ENCODE results near the gene PHLDB3.

PHLDB3 gene

DNA sequence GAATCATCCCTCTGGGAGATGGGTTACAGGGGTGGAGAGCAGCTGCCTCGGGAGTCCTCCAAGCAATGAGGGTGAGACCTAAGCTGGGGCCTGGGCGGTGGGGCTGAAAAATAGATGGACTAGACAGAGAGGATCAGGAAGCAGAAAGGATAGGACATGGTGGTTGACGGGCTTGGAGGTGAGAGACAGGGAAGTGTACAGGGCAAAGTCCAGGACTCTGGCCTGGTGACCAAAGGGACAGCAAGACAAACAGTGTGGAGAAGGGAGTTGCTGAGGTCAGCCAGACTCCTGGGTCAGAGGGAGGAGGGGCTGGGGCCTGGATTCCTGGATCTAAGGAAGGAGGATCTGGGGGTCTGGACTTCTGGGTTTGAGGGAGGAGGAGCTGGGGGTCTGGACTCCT lies 5.5 kb downstream of the PHLDB3 start:
- no peak for DNase-seq (ENCODE audit: low spot score)

DNA sequence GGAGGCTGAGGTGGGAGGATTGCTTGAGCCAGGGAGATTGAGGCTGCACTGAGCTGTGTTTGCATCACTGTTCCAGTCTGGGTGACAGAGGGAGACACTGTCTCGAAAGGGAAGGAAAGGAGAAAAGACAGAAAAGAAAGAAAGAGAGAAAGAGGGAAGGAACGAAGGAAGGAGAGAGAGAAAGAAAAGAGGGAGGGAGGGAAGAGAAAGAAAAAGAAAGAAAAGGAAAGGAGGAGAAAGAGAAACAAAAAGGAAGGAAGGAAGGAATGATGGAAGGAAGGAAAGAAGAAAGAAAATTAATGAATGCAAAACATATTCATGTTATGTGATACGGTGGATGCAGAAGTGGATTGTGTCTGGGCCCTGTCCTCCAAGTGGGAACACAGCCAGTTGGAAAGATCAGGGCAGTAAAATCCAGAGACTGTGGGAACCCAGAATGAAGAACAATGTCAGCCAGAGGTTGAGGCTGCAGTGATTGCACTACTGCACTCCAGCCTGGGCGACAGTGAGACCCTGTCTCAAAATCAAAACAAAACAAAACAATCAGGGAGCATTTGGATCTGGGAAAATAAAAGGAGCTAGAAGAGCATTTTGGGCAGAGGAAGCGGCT lies 6.2 kb downstream of the PHLDB3 start:
- no peak for DNase-seq (ENCODE audit: low spot score)

DNA sequence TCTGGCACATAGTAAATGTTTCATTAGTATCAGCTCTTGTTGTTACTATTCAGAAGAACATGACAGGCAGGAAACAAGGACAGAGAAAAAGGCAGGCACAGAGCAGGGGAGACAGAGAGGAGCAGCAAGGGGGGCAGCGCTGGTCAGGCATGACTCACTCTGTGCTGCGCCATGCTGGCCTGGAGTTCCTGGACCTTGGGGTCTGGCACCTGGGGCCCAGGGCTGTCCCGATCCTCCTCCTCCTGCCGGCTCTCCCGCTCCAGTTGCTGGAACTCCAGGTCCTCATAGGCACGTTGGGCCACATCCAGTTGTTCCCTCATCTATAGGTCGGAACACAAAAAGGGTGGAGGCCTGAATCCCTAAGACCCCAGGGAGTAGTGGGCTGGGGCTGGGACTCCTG lies 7.6 kb downstream of the PHLDB3 start:
- DNase-seq (ENCODE audit: low spot score): no peak

DNA sequence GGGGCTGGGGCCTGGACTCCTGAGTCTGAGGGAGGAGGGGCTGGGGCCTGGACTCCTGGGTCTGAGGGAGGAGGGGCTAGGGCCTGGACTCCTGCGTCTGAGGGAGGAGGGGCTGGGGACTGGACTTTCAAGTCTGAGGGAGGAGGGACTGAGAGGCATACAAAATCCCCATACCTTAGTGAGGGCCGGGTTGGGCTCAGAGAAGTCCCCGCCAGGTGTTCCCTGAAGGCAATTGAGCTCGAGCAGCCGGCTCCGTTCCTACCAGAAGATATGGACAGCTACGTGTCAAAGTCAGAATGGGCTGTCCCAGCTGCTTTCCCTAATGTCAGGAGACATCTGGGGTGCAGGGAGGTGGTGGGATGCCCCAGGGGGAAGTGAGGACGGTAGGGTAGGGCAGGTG lies 9.5 kb downstream of the PHLDB3 start:
- DNase-seq (ENCODE audit: low spot score): no peak

DNA sequence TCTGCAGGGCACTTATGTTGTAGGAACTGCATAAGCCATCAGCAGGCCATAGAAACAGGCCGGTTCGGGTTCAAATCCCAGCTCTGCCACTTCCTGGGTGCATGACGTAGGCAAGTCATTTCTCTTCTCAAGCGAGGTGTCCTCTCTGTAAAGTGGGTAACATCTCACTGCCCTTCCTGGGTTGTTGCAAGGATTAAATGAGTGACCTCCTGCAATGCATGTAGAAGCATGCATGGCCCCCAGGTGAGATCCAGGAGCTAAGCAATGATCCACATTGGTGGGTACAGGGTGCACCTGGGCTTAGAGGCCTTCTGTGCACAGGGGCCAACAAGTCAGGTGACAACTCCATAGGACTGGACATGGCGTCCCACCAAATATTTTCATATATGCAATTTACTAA lies 13.8 kb downstream of the PHLDB3 start:
- DNase-seq (ENCODE audit: low spot score): no peak

DNA sequence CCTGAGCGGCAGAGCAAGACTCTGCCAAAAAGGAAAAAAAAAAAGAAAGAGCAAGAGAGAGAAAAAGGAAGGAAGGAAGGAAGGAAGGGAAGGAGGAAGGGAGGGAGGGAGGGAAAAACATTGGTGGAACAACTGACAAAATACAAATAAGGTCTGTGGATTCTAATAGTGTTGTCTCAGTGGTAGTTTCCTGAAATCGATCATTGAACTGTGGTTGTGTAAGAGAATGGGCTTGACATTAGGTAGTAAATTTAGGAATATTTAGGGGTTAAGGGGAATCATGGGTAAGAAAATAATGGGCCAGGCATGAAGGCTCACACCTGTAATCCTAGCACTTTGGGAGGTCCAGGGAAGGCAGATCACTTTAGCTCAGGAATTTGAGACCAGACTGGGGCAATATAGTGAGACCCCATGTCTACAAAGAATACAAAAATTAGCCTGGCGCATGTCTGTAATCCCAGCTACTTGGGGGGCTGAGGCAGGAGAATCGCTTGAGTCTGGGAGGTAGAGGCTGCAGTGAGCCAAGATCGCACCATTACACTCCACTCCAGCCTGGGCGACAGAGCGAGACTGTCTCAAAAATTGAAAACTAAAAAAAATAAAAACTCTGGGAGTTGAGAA lies 14.5 kb downstream of the PHLDB3 start:
- no peak for DNase-seq (ENCODE audit: low spot score)

DNA sequence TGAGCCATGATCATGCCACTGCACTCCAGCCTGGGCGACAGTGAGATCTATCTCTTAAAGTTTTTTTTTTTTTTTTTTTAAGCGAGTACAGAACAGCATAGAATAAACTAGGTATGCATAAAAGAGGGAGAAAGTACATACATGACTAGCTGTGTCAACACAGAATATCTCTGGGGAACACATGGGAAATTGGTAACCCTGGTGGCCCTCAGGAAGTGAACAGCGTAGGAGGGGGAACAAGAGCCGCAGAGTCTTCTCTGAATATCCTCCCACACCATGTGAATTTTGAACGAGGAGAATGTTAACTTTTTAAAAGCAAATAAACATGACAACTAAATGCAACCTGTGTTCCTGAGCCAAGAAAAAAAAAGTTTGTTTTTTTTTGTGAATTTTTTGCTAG lies 15.2 kb downstream of the PHLDB3 start:
- no peak for DNase-seq (ENCODE audit: low spot score)

DNA sequence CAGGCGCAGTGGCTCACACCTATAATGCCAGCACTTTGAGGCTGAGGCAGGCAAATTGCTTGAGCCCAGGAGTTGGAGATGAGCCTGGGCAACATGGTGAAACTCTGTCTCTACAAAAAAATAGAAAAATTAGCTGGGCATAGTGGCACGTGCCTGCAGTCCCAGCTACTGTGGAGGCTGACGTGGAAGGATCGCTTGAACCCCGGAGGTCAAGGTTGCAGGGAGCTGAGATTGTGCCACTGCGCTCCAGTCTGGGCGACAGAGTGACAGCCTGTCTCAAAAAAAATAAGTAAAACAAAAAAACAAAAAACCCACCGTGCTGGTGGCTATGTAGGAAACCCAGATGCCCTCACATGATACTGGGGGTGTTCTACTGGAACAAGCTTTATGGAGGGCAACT lies 16.4 kb downstream of the PHLDB3 start:
- DNase-seq (ENCODE audit: low spot score): no peak

DNA sequence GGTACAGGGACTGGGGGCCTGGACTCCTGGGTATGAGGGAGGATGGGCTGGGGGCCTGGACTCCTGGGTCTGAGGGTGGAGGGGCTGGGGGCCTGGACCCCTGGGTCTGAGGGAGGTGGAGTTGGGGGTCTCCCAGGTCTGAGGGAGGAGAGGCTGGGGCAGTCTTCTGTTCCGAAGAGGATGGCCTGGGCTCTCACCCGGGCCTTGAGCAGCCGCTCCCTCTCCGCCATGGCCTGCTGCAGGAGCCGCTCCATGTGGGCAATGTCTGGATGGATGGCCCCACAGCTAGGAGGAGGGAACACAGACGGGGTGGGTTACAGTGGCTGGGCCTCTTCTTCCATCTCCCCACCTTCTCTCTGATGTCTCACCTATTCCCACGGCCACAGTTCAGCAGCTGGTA lies 18.1 kb downstream of the PHLDB3 start:
- no peak for DNase-seq (ENCODE audit: low spot score)

DNA sequence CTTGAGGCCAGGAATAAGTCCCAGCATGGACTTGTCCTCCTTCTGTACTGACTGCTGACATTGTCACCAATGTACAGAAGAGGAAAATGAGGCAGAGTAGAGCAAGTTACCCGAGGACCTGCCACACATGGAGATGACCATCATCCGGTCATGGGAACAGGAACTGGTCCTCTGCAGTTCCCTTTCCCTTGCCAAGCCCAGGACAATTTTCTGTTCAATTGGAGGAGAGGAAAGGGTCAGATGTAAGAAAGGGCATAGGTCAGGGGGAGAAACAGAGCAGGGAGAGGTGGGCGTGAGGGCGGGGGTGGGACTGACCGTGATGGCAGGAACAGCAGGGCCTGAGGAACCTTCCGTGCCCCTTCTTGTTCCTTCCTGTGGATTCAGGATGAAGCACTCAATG lies 18.6 kb downstream of the PHLDB3 start:
- no peak for DNase-seq (ENCODE audit: low spot score)

DNA sequence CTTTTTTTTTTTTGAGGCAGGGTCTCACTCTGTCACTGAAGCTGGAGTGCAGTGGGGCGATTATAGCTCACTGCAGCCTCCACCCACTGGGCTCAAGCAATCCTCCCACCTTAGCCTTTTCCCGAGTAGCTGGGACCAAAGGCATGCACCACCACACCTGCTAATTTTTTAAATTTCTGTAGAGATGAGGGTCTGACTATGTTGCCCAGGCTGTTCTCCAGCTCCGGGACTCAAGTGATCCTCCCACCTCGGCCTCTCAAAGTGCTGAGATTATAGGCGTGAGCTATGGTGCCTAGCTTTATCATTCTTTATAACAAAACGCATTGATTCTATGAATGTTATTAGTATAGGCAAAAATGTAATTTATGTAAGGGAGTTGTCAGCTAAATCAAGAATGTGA lies 21.3 kb downstream of the PHLDB3 start:
- DNase-seq (ENCODE audit: low spot score): no peak

DNA sequence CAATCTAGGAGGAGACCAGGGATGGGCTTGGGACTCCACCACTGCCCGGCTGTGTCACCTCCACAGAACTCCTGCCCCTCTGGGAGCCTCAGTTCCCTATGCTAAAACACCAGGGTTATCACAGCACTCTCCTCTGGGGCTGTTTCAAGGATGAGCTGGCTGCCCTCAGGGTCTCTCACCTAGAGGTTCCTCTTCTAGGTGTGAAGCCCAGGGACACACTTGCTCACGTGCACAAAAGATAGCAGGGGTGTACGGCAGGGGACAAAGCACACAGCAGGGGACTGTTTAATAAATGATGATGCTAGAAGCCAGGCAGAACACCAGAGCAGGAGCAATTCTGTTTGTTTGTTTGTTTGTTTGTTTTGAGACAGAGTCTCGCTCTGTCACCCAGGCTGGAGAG lies 22.4 kb downstream of the PHLDB3 start:
- no peak for DNase-seq (ENCODE audit: low spot score)

DNA sequence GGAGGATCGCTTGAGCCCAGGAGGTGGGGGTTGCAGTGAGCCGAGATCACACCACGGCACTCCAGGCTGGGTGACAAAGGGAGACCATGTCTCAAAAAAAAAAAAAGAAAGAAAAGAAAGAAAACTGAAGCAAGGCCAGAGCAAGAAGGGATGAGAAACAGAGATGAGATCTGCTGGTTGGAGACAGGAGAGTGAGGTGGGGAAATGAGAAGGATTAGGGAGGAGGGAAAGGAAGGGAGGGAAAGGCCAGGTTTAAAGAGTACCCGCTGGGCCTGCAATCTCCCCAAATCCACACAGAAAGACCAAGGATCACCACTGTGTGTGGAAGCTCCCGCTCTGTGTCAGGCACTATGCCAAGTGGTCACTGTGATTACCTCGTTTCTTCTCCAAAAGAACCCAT lies 22.8 kb downstream of the PHLDB3 start:
- no peak for DNase-seq (ENCODE audit: low spot score)

DNA sequence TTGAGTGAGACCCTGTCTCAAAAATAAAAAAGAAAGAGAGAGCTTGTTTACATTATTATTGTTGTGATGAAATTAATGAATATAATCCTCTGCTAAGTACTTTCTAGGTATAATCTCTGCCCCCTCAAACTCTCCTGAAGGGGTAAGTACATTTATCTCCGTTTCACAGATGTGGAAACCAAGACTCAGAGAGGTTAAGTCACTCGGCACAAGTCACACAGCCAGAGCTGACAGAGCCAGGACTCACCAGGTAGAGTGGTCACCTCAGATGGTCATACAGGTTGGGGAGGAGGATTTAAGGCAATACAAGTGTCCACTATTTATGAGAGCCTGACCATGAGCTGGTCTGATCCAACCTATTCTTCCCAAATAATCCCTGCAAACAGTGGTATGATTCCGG lies 24.0 kb downstream of the PHLDB3 start:
- DNase-seq (ENCODE audit: low spot score): no peak

DNA sequence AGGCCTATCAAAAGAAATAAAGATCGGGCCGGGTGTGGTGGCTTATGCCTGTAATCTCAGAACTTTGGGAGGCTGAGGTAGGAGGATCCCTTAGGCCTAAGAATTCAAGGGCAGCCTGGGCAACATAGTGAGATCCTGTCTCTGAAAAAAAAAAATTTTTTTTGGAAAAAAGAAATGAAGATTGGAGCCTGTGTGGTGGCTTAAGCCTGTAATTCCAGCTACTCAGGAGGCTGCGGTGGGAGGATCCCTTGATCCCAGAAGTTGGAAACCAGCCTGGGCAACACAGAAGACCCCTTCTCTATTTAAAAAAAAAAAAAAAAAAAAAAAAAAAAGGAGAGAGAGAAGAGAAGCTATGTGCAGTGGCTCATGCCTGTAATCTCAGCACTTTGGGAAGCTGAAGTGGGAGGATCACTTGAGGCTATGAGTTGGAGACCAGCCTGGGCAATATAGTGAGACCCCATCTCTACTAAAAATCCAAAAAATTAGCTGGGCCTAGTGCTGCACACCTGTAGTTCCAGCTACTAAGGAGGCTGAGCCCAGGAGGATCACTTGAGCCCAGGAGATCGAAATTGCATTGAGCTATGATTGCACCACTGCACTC lies 24.5 kb downstream of the PHLDB3 start:
- no peak for DNase-seq (ENCODE audit: low spot score)

DNA sequence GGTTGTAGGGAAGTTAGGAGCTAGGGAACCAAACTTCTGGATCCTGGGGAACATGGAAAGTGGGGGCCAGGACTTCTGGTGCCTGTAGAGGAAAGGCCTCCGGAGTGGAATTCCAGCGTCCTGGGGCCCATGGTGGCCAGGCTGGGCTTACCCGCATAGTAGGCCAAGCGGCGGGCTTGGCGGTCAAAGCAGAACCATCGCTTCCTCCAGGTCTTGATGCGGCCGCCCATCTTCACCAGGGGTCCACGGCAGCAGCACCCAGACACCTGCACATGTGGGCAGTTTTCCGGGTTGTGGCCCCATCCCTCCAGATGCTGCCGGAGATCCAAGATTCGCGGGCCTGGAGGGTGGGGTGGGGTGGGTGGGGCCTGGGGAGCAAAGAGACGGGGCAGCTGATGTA lies 25.3 kb downstream of the PHLDB3 start:
- DNase-seq (ENCODE audit: low spot score): no peak

DNA sequence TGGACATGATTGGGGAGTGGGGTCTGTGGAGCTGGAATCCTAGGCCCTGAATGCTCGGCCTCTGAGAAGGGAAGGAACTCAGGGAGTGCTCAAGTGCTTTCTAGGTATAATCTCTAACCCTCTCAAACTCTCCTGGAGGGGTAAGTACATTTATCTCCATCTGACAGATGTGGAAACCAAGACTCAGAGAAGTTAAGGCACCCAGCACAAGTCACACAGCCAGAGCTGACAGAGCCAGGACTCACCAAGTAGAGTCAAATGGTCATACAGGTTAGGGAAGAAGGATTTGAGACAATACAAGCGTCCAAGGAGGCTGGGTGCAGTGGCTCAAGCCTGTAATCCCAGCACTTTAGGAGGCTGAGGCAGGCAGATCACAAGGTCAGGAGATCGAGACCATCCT lies 26.2 kb downstream of the PHLDB3 start:
- no peak for DNase-seq (ENCODE audit: low spot score)

DNA sequence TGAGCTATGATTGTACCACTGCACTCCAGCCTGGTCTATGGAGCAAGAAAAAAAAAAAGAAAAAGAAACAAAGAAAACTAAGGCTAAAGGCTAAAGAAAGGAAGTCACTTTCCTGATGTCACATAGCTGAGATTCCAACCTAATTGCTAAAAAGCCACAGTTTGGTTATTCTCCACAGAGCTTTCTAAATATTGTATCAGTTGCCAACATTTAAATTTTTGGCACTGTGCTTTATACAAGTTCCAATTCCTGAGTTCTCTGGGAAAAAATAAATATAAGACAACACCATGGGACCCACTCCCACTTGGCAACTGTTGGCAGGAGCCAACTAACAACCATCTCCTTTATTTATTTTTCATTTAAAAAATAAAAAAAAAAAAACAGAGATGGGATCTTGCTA lies 27.9 kb downstream of the PHLDB3 start:
- DNase-seq (ENCODE audit: low spot score): peak; percentile 81

DNA sequence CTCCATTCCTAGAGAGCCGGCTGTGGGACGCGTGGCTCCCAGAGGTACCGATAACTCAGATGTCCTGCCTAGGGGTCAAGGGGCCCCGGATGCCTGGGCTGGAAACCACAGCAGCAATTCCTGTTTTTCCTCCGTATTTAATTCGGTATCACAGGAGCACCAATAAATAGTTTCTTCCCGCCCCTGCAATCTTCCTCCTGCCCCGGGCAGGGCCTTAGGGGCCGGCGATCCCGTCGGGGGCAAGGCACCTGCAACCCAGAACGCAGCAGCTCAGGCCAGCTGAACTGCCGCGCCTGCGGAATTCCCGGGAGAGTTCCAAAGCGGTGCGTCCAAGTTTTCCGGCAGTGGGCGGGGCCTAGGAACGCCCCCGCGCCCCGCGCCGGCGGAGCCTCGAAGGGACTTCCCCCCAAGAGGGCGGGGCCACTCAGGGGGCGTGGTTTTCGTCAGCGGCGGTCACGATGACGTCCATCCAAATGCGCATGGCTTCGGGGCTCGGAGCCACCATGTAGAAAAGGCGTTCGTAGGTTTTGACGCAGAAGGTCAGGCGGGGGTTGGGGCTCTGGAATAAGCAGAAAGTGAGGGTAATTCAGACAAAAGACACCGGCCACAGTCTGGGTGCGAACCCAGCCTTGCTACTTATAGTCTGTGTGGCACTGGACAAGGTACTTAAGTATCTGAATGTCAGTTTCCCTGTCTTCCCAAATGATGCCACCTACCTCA lies 29.4 kb downstream of the PHLDB3 start:
- peak; percentile 94 for DNase-seq (ENCODE audit: low spot score)

DNA sequence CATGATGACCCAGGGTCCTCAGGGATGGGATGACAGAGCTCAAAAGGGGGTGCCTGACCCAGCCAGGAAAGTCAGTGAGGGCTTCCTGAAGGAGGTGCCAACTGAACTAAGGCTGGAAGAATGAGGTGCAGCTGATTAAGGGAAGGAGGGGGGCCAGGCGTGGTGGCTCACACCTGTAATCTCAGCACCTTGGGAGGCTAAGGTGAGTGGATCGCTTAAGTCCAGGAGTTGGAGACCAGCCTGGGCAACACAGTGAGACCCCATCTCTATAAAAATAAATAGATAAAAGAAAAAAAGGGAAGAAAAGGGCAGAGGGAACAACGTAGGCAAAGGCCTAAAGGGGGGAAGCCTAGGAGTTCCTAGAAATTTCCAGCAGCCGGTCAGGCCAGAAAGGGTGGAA lies 30.1 kb downstream of the PHLDB3 start:
- no peak for DNase-seq (ENCODE audit: low spot score)

DNA sequence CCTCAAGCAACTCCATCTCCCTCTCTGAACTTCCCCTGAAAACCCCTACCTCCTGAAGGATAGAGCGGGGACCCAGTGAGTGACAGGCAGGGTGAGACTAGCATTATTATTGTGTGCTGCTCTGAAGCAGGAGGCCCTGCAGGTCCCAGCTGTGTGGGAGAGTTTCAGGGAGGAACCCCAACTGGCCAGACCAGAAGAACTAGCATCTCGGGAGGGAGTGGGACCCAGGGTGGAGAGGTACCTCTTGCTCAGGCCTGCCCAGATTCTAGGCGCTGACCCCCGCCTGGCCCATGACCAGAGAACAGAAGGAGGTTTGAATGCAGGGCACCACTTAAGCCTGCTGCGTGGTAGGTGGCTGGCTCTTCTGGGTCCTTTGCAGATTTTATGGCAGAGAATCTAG lies 33.5 kb downstream of the PHLDB3 start:
- DNase-seq (ENCODE audit: low spot score): no peak

DNA sequence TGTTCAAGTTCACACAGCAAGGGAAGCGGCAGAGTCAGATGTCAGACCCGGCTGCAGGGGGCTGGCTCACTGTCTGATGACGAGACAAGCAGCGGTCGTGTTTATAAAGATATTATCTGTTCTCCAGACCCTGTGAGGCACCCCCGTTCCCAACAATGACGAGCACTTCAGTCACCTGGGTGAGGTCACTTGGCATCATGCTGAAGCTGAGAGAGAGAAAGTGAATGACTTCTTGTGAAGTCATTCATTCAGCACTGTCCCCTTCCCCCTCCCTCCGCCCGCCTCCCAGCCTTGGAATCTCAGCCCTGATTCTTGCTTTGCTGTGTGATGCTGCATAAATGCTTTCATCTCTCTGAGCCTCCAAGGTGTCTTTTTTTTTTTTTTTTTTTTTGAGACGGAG lies 34.3 kb downstream of the PHLDB3 start:
- DNase-seq (ENCODE audit: low spot score): no peak

DNA sequence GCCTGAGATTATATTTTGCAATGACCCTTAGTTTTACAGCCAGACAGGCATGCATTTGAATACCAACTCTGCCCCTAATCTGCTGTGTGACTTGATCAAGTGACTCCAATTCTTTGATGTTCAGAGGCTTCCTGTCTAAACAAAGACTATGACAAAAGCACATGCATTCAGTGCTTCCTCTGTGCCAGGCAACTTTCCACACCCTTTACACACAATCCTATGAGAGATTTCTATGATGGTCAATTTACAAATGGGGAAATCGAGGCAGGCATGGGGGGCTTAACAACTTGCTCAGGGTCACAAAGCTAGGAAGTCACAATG lies 35.4 kb downstream of the PHLDB3 start:
- no peak for DNase-seq (ENCODE audit: low spot score)
